GM10248 (cell line): ENCODE measurements around the gene ARHGEF1.

Experiments
- CTCF ChIA-PET: fragments of 300-600 bp; sonication (Branson Sonifier 250); formaldehyde crosslinking; extraction: SDS; loops from one replicate; lab custom pipeline; 2021; ENCODE audit warnings: antibody characterized with exemption; lab: Yijun Ruan, JAX
- POLR2A ChIA-PET: fragments of 350-650 bp; sonication (Branson Sonifier 250); formaldehyde crosslinking; extraction: SDS; loops from one replicate; lab custom pipeline; 2020; ENCODE audit warnings: antibody characterized with exemption; lab: Yijun Ruan, JAX
- DNase-seq: peaks from one replicate; pipeline ENCODE4 v3.0.0; 2012; ENCODE audit errors: extremely low spot score
- CTCF ChIP-seq: IDR thresholded peaks from 2 replicates; pipeline ENCODE4 v1.5.1; 2012; ENCODE audit warnings: mild to moderate bottlenecking, low read depth; ENCODE audit errors: extremely low read depth, missing control alignments, control extremely low read depth

ARHGEF1 gene

DNA sequence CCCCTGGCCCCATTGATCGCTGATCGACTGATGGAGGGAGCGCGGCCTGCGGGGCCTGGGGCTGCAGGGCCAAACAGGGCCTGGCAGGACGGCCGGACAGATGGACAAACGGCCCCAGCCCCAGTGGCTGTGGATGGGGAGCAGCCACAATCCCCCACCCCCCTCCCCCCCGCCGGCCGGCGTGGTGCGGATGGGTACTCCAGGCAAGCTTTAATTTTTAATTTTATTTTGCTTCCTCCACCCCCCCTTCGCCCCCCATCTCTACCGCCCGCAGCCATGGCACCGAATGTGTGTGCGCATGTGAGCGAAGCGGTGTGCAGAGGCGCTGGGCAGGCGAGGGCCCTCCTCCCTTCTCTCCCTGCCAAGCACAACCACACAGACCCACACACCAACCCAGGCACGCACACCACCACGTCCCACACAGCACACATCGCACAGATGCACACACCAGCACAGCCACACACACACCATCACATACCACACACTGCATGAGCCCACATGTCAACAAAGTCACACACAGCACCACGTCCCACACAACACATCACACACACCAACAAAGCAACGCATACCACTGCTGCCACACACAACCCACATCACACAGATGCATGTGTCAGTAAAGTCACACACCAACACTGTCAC, 32.9 kb downstream of the ARHGEF1 start:
- ChIA-PET POLR2A (no interaction called here), CTCF (no interaction called here)
- DNase-seq: no peak
- TF ChIP-seq CTCF: no peak

DNA sequence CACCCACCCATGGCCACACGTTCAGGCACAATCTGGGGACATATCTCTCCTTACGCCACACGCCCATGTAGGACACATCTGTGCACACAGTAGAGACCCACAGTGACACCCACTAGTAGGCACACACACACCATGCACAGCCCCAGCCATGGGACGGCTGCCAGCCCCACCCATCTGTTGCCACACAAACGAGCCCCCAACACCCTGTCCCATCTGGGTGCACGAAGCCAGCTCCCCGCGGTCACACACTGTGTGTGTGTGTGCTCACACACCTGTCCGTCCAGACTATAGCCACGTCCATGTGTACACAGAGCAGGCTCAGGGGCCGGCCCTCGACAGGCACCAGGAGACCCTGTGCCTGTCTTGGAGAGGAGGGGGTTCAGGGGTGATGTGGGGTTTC, 34.7 kb downstream of the ARHGEF1 start:
- no peak for TF ChIP-seq CTCF
- POLR2A ChIA-PET: no interaction called here
- CTCF ChIA-PET: no interaction called here
- DNase-seq: no peak

GRCh38 chr19:41918095-41918494, 35.1 kb downstream of the ARHGEF1 start:
- TF ChIP-seq CTCF: no peak
- POLR2A ChIA-PET: no interaction called here
- CTCF ChIA-PET: no interaction called here
- no peak for DNase-seq

GRCh38 chr19:41918653-41919244, 35.8 kb downstream of the ARHGEF1 start:
- POLR2A ChIA-PET: interaction anchor here (0.6 kb wide), 1 partner anchor 59 kb away, joined by 3 read pairs; no protein-coding TSS in a partner anchor
- no peak for TF ChIP-seq CTCF
- DNase-seq: no peak
- CTCF ChIA-PET: no interaction called here

GRCh38 chr19:41919948-41920712, 37.1 kb downstream of the ARHGEF1 start:
- ChIA-PET POLR2A (no interaction called here), CTCF (no interaction called here)
- DNase-seq: no peak
- no peak for TF ChIP-seq CTCF

GRCh38 chr19:41920882-41921576, 38.0 kb downstream of the ARHGEF1 start:
- ChIA-PET POLR2A (interaction anchor here (0.9 kb wide), 1 partner anchor 51 kb away, joined by 3 read pairs; no protein-coding TSS in a partner anchor), CTCF (no interaction called here)
- DNase-seq: no peak
- peak; percentile 19 for TF ChIP-seq CTCF
